Left ventricle myocardium inferior (tissue), 1 donor: ENCODE measurements around the gene KDELR3. TPM values are rescaled to one million over a fixed set of nuclear protein-coding genes. Genes with fewer than 3 reads are reported as not detected.

Experiments
- DNase-seq: peaks from one replicate; pipeline ENCODE4 v3.0.0-alpha.2; 2020
- H3K27ac ChIP-seq: fragments of 200-600 bp; replicated peaks from 2 replicates; pipeline ENCODE4 v1.8.0; 2021
- H3K27me3 ChIP-seq: fragments of 200-600 bp; 2 replicates; pipeline ENCODE4 v1.8.0; 2021; ENCODE audit warnings: low read depth
- H3K36me3 ChIP-seq: fragments of 200-600 bp; 2 replicates; pipeline ENCODE4 v1.8.0; 2021
- H3K4me1 ChIP-seq: fragments of 200-600 bp; 2 replicates; pipeline ENCODE4 v1.8.0; 2021
- H3K4me3 ChIP-seq: fragments of 200-600 bp; 2 replicates; pipeline ENCODE4 v1.8.0; 2021; ENCODE audit warnings: mild to moderate bottlenecking, moderate library complexity
- H3K9me3 ChIP-seq: fragments of 200-600 bp; replicated peaks from 2 replicates; pipeline ENCODE4 v1.8.0; 2021
- CTCF ChIP-seq: fragments of 200-600 bp; IDR thresholded peaks from 2 replicates; pipeline ENCODE4 v1.8.0; 2021; ENCODE audit warnings: antibody characterized with exemption, mild to moderate bottlenecking, borderline replicate concordance
- intact Hi-C: fragments of 100-400 bp; cut with micrococcal nuclease; formaldehyde crosslinking; loops from one replicate; pipeline ENCODE4 v1.11.0; 2022
- total RNA-seq: library from RNA; stranded (reverse); fragmentation: NEBNext Ultra II Directional; extraction: Animal tissue kit (Norgen Biotek cat#: 25700); gene quantifications from one replicate; pipeline ENCODE4 v1.2.1, GENCODE V29; 2021
- donor health status: DM: no; HTN: yes; CAD: no; lungs with severe emphysema.

Gene KDELR3
- total RNA-seq, 1 donor from 2014 or later: 6.0 TPM

GRCh38 chr22:38427940-38428339, 40.0 kb upstream of the KDELR3 start:
- Histone ChIP-seq H3K4me1 (peaks cover 23% of the 10 kb centered on the region), H3K9me3 (no peaks in the 10 kb centered on the region), H3K4me3 (no peak overlapping the region), H3K36me3 (peaks cover 7% of the 10 kb centered on the region), H3K27me3 (no peaks in the 10 kb centered on the region), H3K27ac (no peak overlapping the region)
- DNase-seq: no peak
- TF ChIP-seq CTCF: no peak
- intact Hi-C loops: no loop called here

- intact Hi-C loops: no loop called here
- Histone ChIP-seq H3K4me1 (peaks cover 17% of the 10 kb centered on the region), H3K27ac (no peak overlapping the region), H3K36me3 (peaks cover 7% of the 10 kb centered on the region), H3K27me3 (peaks cover 4% of the 10 kb centered on the region), H3K9me3 (no peaks in the 10 kb centered on the region), H3K4me3 (no peak overlapping the region)
- DNase-seq: no peak
- no peak for TF ChIP-seq CTCF
These were observed 39.2 kb upstream of the KDELR3 start for GRCh38 chr22:38428714-38429113.

GRCh38 chr22:38429499-38430068, 38.3 kb upstream of the KDELR3 start:
- Histone ChIP-seq H3K36me3 (peaks cover 7% of the 10 kb centered on the region), H3K4me1 (peaks cover 17% of the 10 kb centered on the region), H3K4me3 (no peak overlapping the region), H3K27ac (no peak overlapping the region), H3K9me3 (no peaks in the 10 kb centered on the region), H3K27me3 (peaks cover 4% of the 10 kb centered on the region)
- no peak for DNase-seq
- TF ChIP-seq CTCF: no peak
- intact Hi-C loops: no loop called here

GRCh38 chr22:38431266-38432010, 36.5 kb upstream of the KDELR3 start:
- Histone ChIP-seq H3K27me3 (peaks cover 4% of the 10 kb centered on the region), H3K4me1 (peaks cover 28% of the 10 kb centered on the region), H3K27ac (peak overlapping the region; percentile 82), H3K36me3 (peaks cover 7% of the 10 kb centered on the region), H3K9me3 (no peaks in the 10 kb centered on the region), H3K4me3 (no peak overlapping the region)
- DNase-seq: no peak
- intact Hi-C loops: no loop called here
- TF ChIP-seq CTCF: no peak

- DNase-seq: no peak
- peak overlapping the region; percentile 82 for H3K27ac ChIP-seq
- H3K36me3 ChIP-seq: peaks cover 5% of the 10 kb centered on the region
- H3K9me3 ChIP-seq: no peaks in the 10 kb centered on the region
- TF ChIP-seq CTCF: no peak
- peaks cover 4% of the 10 kb centered on the region for H3K27me3 ChIP-seq
- no peak overlapping the region for H3K4me3 ChIP-seq
- peaks cover 33% of the 10 kb centered on the region for H3K4me1 ChIP-seq
- intact Hi-C loops: no loop called here
These were observed 35.6 kb upstream of the KDELR3 start for GRCh38 chr22:38432264-38432663.
